Effector memory CD8-positive, alpha-beta T cell (primary cell): ENCODE results near the gene PTPRD.
"Not testable (repeated sequence)": the region's sequence is repeated elsewhere in the genome, so short reads cannot be mapped to it uniquely, and the experiment has no call there.

Experiments used
- ATAC-seq: fragments of 150-1000 bp; cut with Tn5 transposase; replicated peaks from 2 replicates; pipeline ENCODE4 v1.10.0; 2021; ENCODE audit warnings: mild to moderate bottlenecking, moderate library complexity
- DNase-seq, 3 experiments: peaks; one replicate each; pipeline ENCODE4 v3.0.0; 2021
- H3K27ac Mint-ChIP-seq, 2 donors: one replicate each; pipeline ENCODE4 v1.8.0; 2022; ENCODE audit warnings: mild to moderate bottlenecking in 2 of 2, mixed read lengths in 2 of 2, moderate library complexity in 2 of 2
- H3K27me3 Mint-ChIP-seq, 2 donors: one replicate each; pipeline ENCODE4 v1.8.0; 2022; ENCODE audit warnings: mixed read lengths in 2 of 2
- H3K36me3 Mint-ChIP-seq: one replicate; pipeline ENCODE4 v1.8.0; 2022; ENCODE audit warnings: mild to moderate bottlenecking, moderate library complexity, mixed read lengths; ENCODE audit not compliant: insufficient read depth
- H3K4me1 Mint-ChIP-seq, 2 donors: one replicate each; pipeline ENCODE4 v1.8.0; 2022; ENCODE audit warnings: low read depth in 2 of 2, mixed read lengths in 2 of 2
- H3K4me3 Mint-ChIP-seq, 2 donors: one replicate each; pipeline ENCODE4 v1.8.0; 2022; ENCODE audit warnings: mild to moderate bottlenecking in 2 of 2, mixed read lengths in 2 of 2, moderate library complexity in 2 of 2
- H3K9me3 Mint-ChIP-seq, 2 donors: one replicate each; pipeline ENCODE4 v1.8.0; 2022; ENCODE audit warnings: mixed read lengths in 2 of 2

Gene PTPRD

GRCh38 chr9:10566848-10567247 is 46.0 kb downstream of the PTPRD start:
- Mint-ChIP-seq H3K4me3 (no peak overlapping the region), H3K4me1 (no peaks in the 10 kb centered on the region), H3K9me3 (peaks cover 0 to 1% of the 10 kb centered on the region in 2 donors), H3K27ac (no peak overlapping the region), H3K27me3 (no peaks in the 10 kb centered on the region), H3K36me3 (no peaks in the 10 kb centered on the region)
- DNase-seq, result no peak
- ATAC-seq, result no peak

GRCh38 chr9:10562581-10563343 is 50.0 kb downstream of the PTPRD start:
- Mint-ChIP-seq H3K27ac (no peak overlapping the region), H3K9me3 (peaks cover 0 to 1% of the 10 kb centered on the region in 2 donors), H3K36me3 (no peaks in the 10 kb centered on the region), H3K4me1 (no peaks in the 10 kb centered on the region), H3K27me3 (no peaks in the 10 kb centered on the region), H3K4me3 (no peak overlapping the region)
- DNase-seq (no peak), ATAC-seq (no peak)

GRCh38 chr9:10548348-10548747 is 64.5 kb downstream of the PTPRD start:
- H3K9me3 Mint-ChIP-seq, result peaks cover 0 to 3% of the 10 kb centered on the region in 2 donors
- ATAC-seq (no peak), DNase-seq (no peak)
- H3K36me3 Mint-ChIP-seq, result no peaks in the 10 kb centered on the region
- no peak overlapping the region for H3K27ac Mint-ChIP-seq
- H3K4me1 Mint-ChIP-seq, result no peaks in the 10 kb centered on the region
- no peak overlapping the region for H3K4me3 Mint-ChIP-seq
- H3K27me3 Mint-ChIP-seq, result no peaks in the 10 kb centered on the region

GRCh38 chr9:10538073-10538472 is 74.7 kb downstream of the PTPRD start:
- H3K4me1 Mint-ChIP-seq, result no peaks in the 10 kb centered on the region
- H3K4me3 Mint-ChIP-seq, result no peak overlapping the region
- H3K27ac Mint-ChIP-seq, result no peak overlapping the region
- ATAC-seq (no peak), DNase-seq (no peak)
- no peaks in the 10 kb centered on the region for H3K36me3 Mint-ChIP-seq
- H3K27me3 Mint-ChIP-seq, result no peaks in the 10 kb centered on the region
- H3K9me3 Mint-ChIP-seq, result peaks cover 0 to 8% of the 10 kb centered on the region in 2 donors

GRCh38 chr9:10534850-10535249 is 78.0 kb downstream of the PTPRD start:
- no peak for DNase-seq
- Mint-ChIP-seq H3K9me3 (peaks cover 0 to 10% of the 10 kb centered on the region in 2 donors), H3K27ac (no peak overlapping the region), H3K4me3 (no peak overlapping the region), H3K4me1 (no peaks in the 10 kb centered on the region), H3K36me3 (no peaks in the 10 kb centered on the region), H3K27me3 (no peaks in the 10 kb centered on the region)
- ATAC-seq, result no peak

- H3K4me3 Mint-ChIP-seq, result no peak overlapping the region
- peaks cover 0 to 4% of the 10 kb centered on the region in 2 donors for H3K9me3 Mint-ChIP-seq
- H3K4me1 Mint-ChIP-seq, result no peaks in the 10 kb centered on the region
- no peak for ATAC-seq
- DNase-seq, result no peak
- no peak overlapping the region for H3K27ac Mint-ChIP-seq
- H3K36me3 Mint-ChIP-seq, result no peaks in the 10 kb centered on the region
- H3K27me3 Mint-ChIP-seq, result no peaks in the 10 kb centered on the region
Measured at GRCh38 chr9:10525972-10526371, 86.8 kb downstream of the PTPRD start.

GRCh38 chr9:10523164-10523563 is 89.6 kb downstream of the PTPRD start:
- H3K4me3 Mint-ChIP-seq, result no peak overlapping the region
- ATAC-seq (no peak), DNase-seq (no peak)
- no peaks in the 10 kb centered on the region for H3K36me3 Mint-ChIP-seq
- peaks cover 0 to 7% of the 10 kb centered on the region in 2 donors for H3K9me3 Mint-ChIP-seq
- no peaks in the 10 kb centered on the region for H3K4me1 Mint-ChIP-seq
- no peaks in the 10 kb centered on the region for H3K27me3 Mint-ChIP-seq
- no peak overlapping the region for H3K27ac Mint-ChIP-seq

- Mint-ChIP-seq H3K27me3 (no peaks in the 10 kb centered on the region), H3K4me1 (no peaks in the 10 kb centered on the region), H3K4me3 (no peak overlapping the region), H3K27ac (no peak overlapping the region), H3K9me3 (peaks cover 9 to 16% of the 10 kb centered on the region in 2 donors), H3K36me3 (no peaks in the 10 kb centered on the region)
- DNase-seq (no peak), ATAC-seq (no peak)
Measured at GRCh38 chr9:10512144-10512543, 100.7 kb downstream of the PTPRD start.

GRCh38 chr9:10488937-10489336 is 123.9 kb downstream of the PTPRD start:
- Mint-ChIP-seq H3K36me3 (no peaks in the 10 kb centered on the region), H3K27ac (no peak overlapping the region), H3K9me3 (peaks cover 11 to 21% of the 10 kb centered on the region in 2 donors), H3K4me1 (no peaks in the 10 kb centered on the region), H3K27me3 (no peaks in the 10 kb centered on the region), H3K4me3 (no peak overlapping the region)
- DNase-seq, result no peak
- ATAC-seq, result no peak

- H3K36me3 Mint-ChIP-seq, result no peaks in the 10 kb centered on the region
- no peak for DNase-seq
- H3K9me3 Mint-ChIP-seq, result peaks cover 7 to 26% of the 10 kb centered on the region in 2 donors
- no peaks in the 10 kb centered on the region for H3K27me3 Mint-ChIP-seq
- ATAC-seq, result no peak
- no peak overlapping the region for H3K27ac Mint-ChIP-seq
- H3K4me3 Mint-ChIP-seq, result no peak overlapping the region
- no peaks in the 10 kb centered on the region for H3K4me1 Mint-ChIP-seq
Measured at GRCh38 chr9:10479172-10479571, 133.6 kb downstream of the PTPRD start.

- not testable (repeated sequence) for H3K27ac Mint-ChIP-seq, H3K36me3 Mint-ChIP-seq, H3K27me3 Mint-ChIP-seq, DNase-seq, ATAC-seq, H3K4me1 Mint-ChIP-seq, H3K4me3 Mint-ChIP-seq
- H3K9me3 Mint-ChIP-seq, result peaks cover 10 to 21% of the 10 kb centered on the region in 2 donors
Measured at GRCh38 chr9:10449201-10449617, 163.6 kb downstream of the PTPRD start.

GRCh38 chr9:10447036-10447435 is 165.8 kb downstream of the PTPRD start:
- Mint-ChIP-seq H3K4me3 (no peak overlapping the region), H3K27me3 (no peaks in the 10 kb centered on the region), H3K9me3 (peaks cover 10 to 21% of the 10 kb centered on the region in 2 donors), H3K36me3 (peaks cover 2% of the 10 kb centered on the region), H3K4me1 (no peaks in the 10 kb centered on the region), H3K27ac (no peak overlapping the region)
- DNase-seq (no peak), ATAC-seq (no peak)

GRCh38 chr9:10443868-10444204 is 169.0 kb downstream of the PTPRD start:
- H3K36me3 Mint-ChIP-seq, result peaks cover 2% of the 10 kb centered on the region
- H3K9me3 Mint-ChIP-seq, result peaks cover 12 to 16% of the 10 kb centered on the region in 2 donors
- H3K27ac Mint-ChIP-seq, result no peak overlapping the region
- ATAC-seq (no peak), DNase-seq (no peak)
- H3K4me1 Mint-ChIP-seq, result no peaks in the 10 kb centered on the region
- H3K27me3 Mint-ChIP-seq, result no peaks in the 10 kb centered on the region
- no peak overlapping the region for H3K4me3 Mint-ChIP-seq

- ATAC-seq (no peak), DNase-seq (no peak)
- Mint-ChIP-seq H3K27me3 (no peaks in the 10 kb centered on the region), H3K27ac (no peak overlapping the region), H3K36me3 (peaks cover 2% of the 10 kb centered on the region), H3K9me3 (peaks cover 12 to 16% of the 10 kb centered on the region in 2 donors), H3K4me3 (no peak overlapping the region), H3K4me1 (no peaks in the 10 kb centered on the region)
Measured at GRCh38 chr9:10443181-10443867, 169.5 kb downstream of the PTPRD start.
